Left lobe of liver (tissue), 2 donors: Measurements from ENCODE around the gene ALG2. TPM values are rescaled to one million over a fixed set of nuclear protein-coding genes. Genes with fewer than 3 reads are reported as not detected.

Experiments
- ATAC-seq: fragments of 200-7000 bp; cut with Tn5 transposase; one replicate; pipeline ENCODE4 v1.9.1; 2020; ENCODE audit warnings: mild to moderate bottlenecking, moderate library complexity
- DNase-seq: peaks from one replicate; pipeline ENCODE4 v3.0.0-alpha.2; 2020; ENCODE audit warnings: low spot score
- total RNA-seq: library from RNA; stranded (reverse); gene quantifications from one replicate; pipeline ENCODE4 v1.2.1, GENCODE V29; 2021
- donor health status: DM: no; HTN: no; CAD: no; lungs with moderate emphysema.
- donor health status: DM: no; HTN: yes; CAD: no.

The ALG2 gene
- total RNA-seq, 1 donor from 2014 or later, result 29.1 TPM

- ATAC-seq (no peak), DNase-seq (no peak)
These were observed 47.9 kb downstream of the ALG2 start for GRCh38 chr9:99173570-99174504.

DNA sequence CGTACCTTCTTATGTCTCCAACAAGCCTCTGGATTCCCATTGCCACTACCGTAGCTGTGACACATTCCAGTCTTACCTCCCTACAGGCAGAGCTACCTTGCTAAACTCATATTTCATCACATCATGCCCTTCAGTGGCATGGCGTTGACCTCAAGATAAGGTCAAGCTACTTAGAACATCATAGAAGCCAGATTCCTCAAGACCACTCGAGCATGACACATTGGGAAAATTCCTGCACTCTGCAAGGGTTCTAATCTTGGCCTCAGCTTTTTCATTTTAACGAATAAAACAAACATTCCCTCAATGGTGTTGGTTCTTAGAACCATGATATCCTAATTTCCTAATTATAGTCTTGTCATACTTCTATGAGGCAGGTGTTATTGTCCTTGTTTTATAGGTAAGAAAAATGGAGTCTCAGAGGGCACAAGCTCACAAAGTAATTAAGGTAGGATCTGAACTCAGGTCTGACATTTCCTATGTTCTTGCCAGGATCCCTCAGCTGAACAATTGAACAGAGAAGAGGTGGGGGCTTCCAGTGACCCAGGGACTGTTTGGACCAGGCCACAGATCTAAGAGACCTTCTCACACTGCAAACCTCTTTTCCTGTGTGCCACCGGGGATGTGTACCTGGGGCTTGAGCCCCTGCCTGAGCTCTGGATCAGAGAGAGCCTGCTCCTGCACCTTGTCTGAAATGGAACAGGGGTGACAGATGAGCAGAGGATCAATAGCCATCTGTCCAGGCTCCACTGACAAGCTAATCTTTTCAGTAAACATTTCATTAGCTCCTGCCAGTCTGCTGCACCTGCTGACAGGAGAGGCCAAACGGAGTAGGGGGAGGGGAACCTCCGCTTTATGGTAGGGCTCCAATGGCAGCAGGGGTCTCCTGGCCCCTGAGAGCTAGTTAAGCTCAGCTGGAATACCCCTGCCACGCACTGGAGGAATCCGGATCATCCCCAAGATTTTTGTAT, 49.3 kb downstream of the ALG2 start:
- ATAC-seq (no peak), DNase-seq (no peak)

DNA sequence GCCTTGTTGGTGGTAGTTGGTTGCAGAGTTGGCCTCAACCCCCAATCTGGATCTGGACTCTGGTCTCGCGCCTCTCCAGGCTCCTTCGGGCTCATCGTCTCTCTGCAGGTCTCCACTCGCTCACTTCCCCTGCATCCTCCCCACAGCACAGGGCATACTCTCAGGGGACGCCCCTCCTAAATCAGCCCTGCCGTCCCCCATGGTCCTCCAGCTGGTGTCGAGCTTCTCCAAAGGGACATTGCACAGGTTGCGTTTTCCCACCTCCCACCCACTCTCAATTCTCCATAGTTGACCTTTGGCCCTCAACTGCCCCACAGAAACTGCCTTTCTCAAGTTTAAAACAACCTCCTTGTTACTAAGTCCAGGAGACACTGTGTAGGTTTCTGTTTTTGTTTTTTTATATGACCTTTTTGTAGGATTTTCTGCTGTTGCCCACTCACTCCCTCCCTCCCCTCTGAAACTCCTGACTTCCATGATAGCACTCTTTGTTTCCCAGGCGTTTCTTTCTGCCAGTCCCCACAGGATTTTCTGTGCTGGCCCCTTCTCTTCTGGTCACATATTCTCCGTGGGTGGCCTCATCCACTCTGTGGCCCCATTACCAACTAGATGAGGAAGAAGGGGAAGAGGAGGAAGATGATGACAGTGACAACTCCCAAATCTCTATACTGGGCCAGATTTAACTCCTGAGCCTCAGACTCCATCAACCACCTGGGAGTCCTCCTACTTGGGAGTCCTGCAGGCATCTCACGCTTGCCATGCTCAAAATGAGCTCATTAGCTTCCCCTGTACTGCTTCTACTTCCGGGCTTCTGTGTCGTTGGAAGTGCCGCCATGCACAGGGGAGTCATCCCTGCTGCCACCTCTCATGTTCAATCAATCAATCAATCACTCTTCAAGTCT, 50.3 kb downstream of the ALG2 start:
- DNase-seq, result no peak

GRCh38 chr9:99169982-99170761, 51.6 kb downstream of the ALG2 start:
- no peak for DNase-seq
- no peak for ATAC-seq

More for the DNA sequence above, 50.3 kb downstream of the ALG2 start:
- ATAC-seq, result no peak

DNA sequence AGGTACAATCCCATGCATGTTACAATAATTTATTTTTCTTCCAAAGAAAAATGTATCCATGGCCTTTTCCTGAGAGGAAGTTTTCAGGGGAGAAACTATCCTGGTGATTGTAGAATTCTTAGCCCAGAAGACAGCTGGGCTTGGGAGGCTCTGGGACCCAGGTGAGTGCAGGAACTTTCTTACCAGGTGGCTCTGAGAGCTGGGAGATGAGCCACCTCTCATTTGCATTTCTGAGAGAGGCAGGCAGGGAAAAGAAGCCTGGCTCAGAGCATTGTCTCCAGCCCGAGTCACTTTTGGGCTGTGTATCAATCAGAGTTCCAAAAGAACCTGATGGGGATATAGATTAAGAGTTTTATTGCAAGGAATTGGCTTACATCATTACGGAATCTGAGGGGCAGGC, 52.7 kb downstream of the ALG2 start:
- ATAC-seq (no peak), DNase-seq (no peak)

DNA sequence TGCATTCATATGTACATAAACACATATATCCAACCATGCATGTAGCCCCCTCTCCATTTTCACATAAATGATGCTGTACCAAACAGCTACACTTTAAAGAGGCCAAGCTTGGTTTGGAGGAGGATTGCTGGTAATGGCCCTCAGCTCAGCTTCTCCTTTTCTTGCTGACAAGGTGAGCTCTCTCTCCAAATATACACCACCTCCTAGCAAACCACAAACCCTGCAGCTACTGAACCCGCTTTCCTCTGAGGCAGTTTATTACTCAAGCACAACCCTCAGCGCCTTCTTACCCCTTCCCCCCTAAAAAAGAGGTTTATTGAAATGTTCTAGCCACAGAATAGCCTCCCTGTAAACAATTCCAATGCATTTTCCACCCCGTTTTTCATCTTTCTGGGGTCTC, 54.0 kb downstream of the ALG2 start:
- DNase-seq (no peak), ATAC-seq (no peak)

DNA sequence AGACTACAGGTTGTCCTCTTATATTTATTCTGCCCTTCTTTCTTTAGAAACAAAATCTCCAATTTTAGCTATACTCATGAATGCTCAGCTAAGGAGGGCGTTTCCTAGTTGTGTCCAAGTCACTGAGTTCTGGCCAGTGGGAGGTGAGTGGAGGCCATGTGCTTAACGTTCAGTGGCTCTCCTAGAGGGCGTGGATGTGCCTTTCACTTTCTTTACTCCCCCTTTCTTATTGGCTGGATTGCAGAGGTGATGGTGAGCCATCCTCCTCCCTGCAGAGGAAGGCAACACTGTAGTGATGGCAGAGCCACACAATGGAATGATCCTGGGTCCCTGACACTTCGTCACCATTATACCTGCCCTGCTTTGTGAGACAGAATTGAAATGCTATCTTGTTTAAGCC, 54.6 kb downstream of the ALG2 start:
- DNase-seq (no peak), ATAC-seq (no peak)

Other genes starting within 250 kb of the ALG2 start
- 13.5 TPM for gene TGFBR1, start 116.8 kb downstream of the ALG2 start, total RNA-seq
- 170 TPM for gene SEC61B, start 340 bp upstream of the ALG2 start, total RNA-seq